Thoracic aorta (tissue), 2 donors: Measurements from ENCODE around the gene PYHIN1. TPM values are rescaled to one million over a fixed set of nuclear protein-coding genes. Genes with fewer than 3 reads are reported as not detected.
"Not testable (repeated sequence)": the region's sequence is repeated elsewhere in the genome, so short reads cannot be mapped to it uniquely, and the experiment has no call there.

Experiments used
- ATAC-seq: fragments of 150-250 bp; one replicate; pipeline ENCODE4 v1.8.0; 2017; ENCODE audit warnings: low read depth; ENCODE audit not compliant: insufficient number of reproducible peaks, low FRiP score
- DNase-seq: peaks from one replicate; pipeline ENCODE4 v3.0.0-alpha.2; 2020; ENCODE audit warnings: low spot score
- H3K27ac ChIP-seq, 2 donors: fragments of 200-600 bp; sonication (generic); 1 replicate in 1 of 2; 2 replicates in 1 of 2; pipeline ENCODE4 v1.5.1; 2016; ENCODE audit warnings: mild to moderate bottlenecking in 2 of 2, moderate library complexity in 2 of 2
- H3K27me3 ChIP-seq: fragments of 200-600 bp; sonication (generic); replicated peaks from 2 replicates; pipeline ENCODE4 v1.6.0; 2016; ENCODE audit warnings: mild to moderate bottlenecking; ENCODE audit not compliant: insufficient read depth
- H3K36me3 ChIP-seq: fragments of 200-600 bp; sonication (generic); one replicate; pipeline ENCODE4 v1.5.1; 2016
- H3K4me1 ChIP-seq, 2 donors: fragments of 200-600 bp; sonication (generic); 1 replicate in 1 of 2; 2 replicates in 1 of 2; pipeline versions ENCODE4 v1.5.1 to v1.6.0; 2016; ENCODE audit warnings: low read depth in 2 of 2, mild to moderate bottlenecking in 1 of 2; ENCODE audit not compliant: control insufficient read depth in 1 of 2
- H3K4me3 ChIP-seq: fragments of 200-600 bp; sonication (generic); 2 replicates; pipeline ENCODE4 v1.5.1; 2016; ENCODE audit warnings: mild to moderate bottlenecking
- H3K9me3 ChIP-seq: fragments of 200-600 bp; sonication (generic); 2 replicates; pipeline ENCODE4 v1.5.1; 2016
- total RNA-seq, 2 donors: library from RNA; depleted of rRNA; stranded (reverse); fragments of >200 nt; gene quantifications; one replicate each; pipeline versions ENCODE4 v1.1.0 to v1.2.3, GENCODE V29; 2016
- TF ChIP-seq, protein P1 (sequence below): fragments of 200-600 bp; sonication (generic); IDR thresholded peaks from one replicate; pipeline ENCODE4 v1.5.1; 2019; ENCODE audit warnings: antibody characterized with exemption

PYHIN1 gene
- total RNA-seq, 2 donors from 2014 or later: 2.8 to 6.5 TPM

DNA sequence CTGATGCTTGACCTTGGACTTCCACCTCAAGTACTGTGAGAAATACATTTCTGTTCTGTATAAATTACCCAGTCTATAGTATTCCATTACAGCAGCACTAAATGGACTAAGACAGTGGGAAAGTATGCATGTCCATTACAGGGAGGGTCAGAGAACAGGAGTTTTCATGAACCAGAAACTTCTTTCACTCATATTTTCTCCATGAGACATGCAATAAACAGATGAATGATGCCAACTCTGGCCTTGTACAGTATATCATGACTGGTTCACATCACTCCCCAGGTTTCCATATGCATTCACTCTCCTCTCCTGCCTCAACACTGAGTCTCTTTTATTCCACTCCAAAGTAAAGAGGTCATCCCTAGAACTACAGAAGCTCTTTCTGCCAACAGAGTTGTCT is 73.8 kb downstream of the PYHIN1 start:
- Histone ChIP-seq H3K36me3 (no peaks in the 10 kb centered on the region), H3K9me3 (no peaks in the 10 kb centered on the region), H3K27me3 (no peaks in the 10 kb centered on the region), H3K27ac (peak overlapping the region in 1 of 2 donors; percentile 40), H3K4me3 (no peak overlapping the region), H3K4me1 (peaks cover 10 to 23% of the 10 kb centered on the region in 2 donors)
- DNase-seq (no peak), ATAC-seq (no peak)
- TF ChIP-seq, protein P1, sequence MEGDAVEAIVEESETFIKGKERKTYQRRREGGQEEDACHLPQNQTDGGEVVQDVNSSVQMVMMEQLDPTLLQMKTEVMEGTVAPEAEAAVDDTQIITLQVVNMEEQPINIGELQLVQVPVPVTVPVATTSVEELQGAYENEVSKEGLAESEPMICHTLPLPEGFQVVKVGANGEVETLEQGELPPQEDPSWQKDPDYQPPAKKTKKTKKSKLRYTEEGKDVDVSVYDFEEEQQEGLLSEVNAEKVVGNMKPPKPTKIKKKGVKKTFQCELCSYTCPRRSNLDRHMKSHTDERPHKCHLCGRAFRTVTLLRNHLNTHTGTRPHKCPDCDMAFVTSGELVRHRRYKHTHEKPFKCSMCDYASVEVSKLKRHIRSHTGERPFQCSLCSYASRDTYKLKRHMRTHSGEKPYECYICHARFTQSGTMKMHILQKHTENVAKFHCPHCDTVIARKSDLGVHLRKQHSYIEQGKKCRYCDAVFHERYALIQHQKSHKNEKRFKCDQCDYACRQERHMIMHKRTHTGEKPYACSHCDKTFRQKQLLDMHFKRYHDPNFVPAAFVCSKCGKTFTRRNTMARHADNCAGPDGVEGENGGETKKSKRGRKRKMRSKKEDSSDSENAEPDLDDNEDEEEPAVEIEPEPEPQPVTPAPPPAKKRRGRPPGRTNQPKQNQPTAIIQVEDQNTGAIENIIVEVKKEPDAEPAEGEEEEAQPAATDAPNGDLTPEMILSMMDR: no peak

DNA sequence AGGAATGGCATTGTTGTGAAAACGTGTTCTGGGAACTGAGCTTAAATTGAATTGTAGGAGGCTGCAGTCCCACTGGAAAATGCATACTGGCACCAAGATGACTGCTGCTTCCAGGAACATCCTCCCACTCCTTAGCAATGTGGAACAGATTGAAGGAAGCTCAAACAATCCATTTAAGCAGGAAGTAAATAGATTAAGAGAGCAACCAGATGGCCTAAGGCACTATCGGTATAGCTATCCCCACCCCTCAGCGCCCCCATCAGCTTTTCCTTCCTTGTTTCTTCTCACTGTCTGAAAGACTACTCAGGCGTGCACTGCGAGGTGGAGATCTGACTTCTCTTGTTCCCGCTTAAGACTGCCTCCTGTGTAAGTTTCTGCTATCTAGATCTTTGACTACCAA is 74.3 kb downstream of the PYHIN1 start:
- H3K4me1 ChIP-seq: peaks cover 7 to 18% of the 10 kb centered on the region in 2 donors
- H3K4me3 ChIP-seq: no peak overlapping the region
- TF ChIP-seq, protein P1: no peak
- H3K27ac ChIP-seq: peak overlapping the region in 1 of 2 donors; percentile 40
- DNase-seq: no peak
- H3K36me3 ChIP-seq: no peaks in the 10 kb centered on the region
- no peak for ATAC-seq
- no peaks in the 10 kb centered on the region for H3K27me3 ChIP-seq
- H3K9me3 ChIP-seq: no peaks in the 10 kb centered on the region

DNA sequence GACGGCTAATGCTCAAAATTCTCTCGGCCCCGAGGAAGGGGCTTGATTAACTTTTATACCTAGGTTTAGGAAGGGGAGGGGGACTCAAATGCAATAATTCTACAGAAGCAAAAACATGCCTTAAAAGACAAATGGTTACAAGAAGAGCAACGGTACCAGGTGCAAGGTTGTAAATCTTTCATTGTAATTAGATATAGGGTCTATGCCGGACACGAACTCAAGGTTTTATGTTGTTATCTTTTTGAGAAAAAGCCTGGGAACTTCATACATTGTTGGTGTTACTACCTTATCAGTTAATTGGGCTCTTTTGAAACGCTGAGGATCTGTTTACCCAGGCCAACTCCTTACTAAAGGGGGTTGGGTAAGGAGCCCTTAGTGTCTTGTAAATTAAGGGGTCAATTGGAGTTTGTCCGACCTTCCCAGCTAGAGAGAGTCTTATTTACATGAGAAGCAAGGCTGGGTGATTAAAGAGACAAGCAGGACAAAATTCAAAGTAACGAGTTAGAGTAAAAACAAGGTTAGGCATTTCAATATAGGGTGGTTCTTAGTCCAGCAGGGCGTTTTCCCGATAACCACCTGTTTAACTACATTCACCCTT is 75.0 kb downstream of the PYHIN1 start:
- not testable (repeated sequence) for DNase-seq, H3K27me3 ChIP-seq, H3K36me3 ChIP-seq, H3K9me3 ChIP-seq, ATAC-seq, H3K27ac ChIP-seq, H3K4me3 ChIP-seq
- H3K4me1 ChIP-seq: peaks cover 7 to 18% of the 10 kb centered on the region in 2 donors

- no peak for ATAC-seq
- H3K9me3 ChIP-seq: no peaks in the 10 kb centered on the region
- H3K4me1 ChIP-seq: peaks cover 7 to 24% of the 10 kb centered on the region in 2 donors
- no peak overlapping the region for H3K4me3 ChIP-seq
- no peak overlapping the region for H3K27ac ChIP-seq
- no peaks in the 10 kb centered on the region for H3K36me3 ChIP-seq
- TF ChIP-seq, protein P1: no peak
- no peaks in the 10 kb centered on the region for H3K27me3 ChIP-seq
- DNase-seq: no peak
Measured at GRCh38 chr1:159007726-159008125, 76.4 kb downstream of the PYHIN1 start.

GRCh38 chr1:159008744-159009188 is 77.4 kb downstream of the PYHIN1 start:
- peak overlapping the region; percentile 68 to 80 for H3K27ac ChIP-seq
- TF ChIP-seq, protein P1: no peak

GRCh38 chr1:159009287-159009686 is 77.9 kb downstream of the PYHIN1 start:
- Histone ChIP-seq H3K27ac (peak overlapping the region; percentile 68 to 80), H3K4me1 (peaks cover 7 to 26% of the 10 kb centered on the region in 2 donors), H3K9me3 (no peaks in the 10 kb centered on the region), H3K36me3 (no peaks in the 10 kb centered on the region), H3K27me3 (no peaks in the 10 kb centered on the region), H3K4me3 (peak overlapping the region; percentile 78)
- TF ChIP-seq, protein P1: no peak
- no peak for ATAC-seq
- no peak for DNase-seq

More at GRCh38 chr1:159008744-159009188, 77.4 kb downstream of the PYHIN1 start:
- Histone ChIP-seq H3K4me3 (peak overlapping the region; percentile 78), H3K36me3 (no peaks in the 10 kb centered on the region), H3K9me3 (no peaks in the 10 kb centered on the region), H3K4me1 (peaks cover 7 to 26% of the 10 kb centered on the region in 2 donors), H3K27me3 (no peaks in the 10 kb centered on the region)
- ATAC-seq (no peak), DNase-seq (no peak)
